Activated gamma-delta T cell treated with Interleukin-2 at 50 U/mL for 16 hours (primary cell): ENCODE measurements around the gene DTYMK.

Source experiments
- DNase-seq: peaks from one replicate; pipeline ENCODE4 v3.0.0-alpha.2; 2020

DTYMK gene

DNA sequence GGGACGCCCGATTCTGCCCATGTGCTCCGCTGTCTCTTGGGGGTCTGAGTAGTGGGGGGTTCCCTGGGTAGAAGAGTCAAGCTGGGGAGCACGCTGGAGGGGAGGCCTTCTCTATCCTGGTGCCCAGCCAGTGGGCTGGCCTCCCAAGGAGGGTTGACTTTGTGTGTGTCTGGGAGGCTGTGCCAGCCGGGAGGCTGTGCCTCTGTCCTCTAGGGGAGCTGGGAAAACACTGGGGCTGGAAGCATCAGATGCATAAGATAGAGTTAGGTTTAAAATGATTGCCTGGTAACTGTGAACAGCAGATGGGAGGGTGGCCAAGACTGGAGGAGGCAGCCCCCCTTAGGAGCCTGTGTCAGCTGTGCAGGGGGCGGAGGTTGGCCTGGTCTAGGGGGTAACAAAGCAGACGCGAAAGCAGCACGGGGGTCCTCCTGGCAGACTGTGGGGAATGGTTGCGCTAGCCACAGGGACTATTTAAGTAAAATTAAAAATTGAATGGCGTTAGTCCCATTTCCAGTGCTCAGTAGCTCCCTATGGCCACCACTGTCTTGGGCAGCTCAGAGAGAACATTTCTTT, 16.5 kb upstream of the DTYMK start:
- no peak for DNase-seq

DNA sequence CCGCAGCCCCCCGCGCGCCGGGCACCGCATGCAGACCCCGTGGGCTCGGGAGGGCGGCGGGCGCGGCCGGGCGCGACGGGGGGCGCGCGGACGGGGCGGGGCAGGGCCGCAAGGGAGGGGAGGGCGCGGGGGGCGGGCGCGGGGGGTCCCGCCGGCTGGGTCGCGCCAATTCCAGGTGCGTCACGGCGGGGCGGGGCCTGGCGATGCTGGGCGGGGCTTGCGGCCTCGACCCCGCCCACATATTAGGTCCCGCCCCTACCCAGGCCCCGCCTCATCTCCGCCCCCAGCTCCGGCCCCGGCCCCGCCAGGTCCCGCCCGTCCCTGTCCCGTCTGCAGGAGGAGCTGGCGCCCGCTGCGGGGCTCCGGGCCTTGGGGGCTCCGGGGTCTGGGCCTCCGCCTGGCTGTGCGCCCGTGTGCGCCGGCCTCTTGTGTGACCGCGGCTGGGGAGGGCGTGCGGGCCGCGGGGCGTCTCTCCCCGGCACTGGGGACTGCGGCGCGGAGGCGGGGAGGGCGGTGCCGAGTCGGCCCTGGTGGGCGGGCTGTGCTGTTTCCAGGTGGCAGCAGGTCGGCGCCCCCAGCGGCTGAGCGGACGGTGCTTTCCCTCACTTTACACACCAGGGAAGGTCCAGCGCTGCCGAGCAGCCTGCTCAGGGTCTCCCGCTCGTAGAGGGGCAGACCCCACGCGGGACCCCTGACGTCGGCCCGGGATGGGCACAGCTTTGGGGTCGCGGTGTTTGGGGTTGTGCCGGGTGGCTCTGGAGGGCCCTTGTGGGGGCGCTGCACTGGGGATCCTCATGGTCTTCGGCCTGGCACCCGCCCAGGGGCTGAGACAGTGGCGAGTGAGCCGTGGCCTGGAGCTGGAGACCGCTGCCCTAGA, 15.8 kb upstream of the DTYMK start:
- DNase-seq, result peak; percentile 89

DNA sequence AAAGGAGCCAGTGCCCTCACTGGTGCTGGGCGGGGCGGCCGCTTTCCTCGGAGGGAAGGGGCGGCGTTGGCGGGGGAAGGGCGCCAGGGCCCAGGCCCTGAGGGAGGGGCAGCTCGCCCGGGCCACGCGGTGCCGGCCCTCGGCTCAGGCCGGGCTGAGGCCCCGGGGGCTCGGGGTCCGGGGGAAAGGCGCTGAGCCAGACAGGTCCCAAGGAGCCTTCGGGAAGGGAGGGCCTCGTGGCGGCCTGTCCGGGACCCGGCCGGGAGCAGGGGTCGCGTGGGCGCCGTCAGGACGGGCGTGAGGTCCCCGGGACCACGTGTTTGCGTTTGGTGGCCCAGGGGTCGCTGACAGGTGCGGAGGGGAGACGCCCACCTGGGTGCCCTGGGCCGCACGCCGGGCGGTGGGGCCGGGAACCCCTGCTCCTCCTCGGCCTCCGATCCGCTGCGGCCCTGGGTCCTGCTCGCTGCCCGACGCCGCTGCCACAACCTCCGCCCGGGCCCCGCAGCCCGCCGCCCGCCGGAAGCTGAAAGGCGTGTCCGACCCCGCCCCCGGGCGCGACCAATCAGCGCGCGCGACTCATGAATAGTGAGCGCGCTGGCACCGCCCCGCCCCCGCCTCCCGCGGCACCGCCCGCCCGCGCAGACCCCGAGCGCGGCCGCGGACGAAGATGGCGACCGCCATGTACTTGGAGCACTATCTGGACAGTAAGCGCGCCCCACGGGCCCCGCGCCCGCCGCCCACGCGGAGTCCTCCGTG, 15.0 kb upstream of the DTYMK start, which contains the start of gene ING5:
ING5 (plus strand) TSS at position 641 of the 756 bp plus-strand sequence; CDS start at position 668, 27 bp downstream.
- peak; percentile 97 for DNase-seq

DNA sequence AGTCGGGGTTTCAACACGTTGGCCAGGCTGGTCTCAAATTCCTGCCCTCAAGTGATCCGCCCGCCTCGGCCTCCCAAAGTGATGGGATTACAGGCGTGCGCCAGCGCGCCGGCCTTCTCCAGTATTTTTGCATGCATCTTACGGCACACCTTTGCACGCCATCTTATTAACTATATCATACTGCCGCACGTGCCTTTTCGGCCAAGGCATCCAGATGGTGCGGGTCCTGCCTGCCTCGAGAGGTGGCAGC, 14.5 kb upstream of the DTYMK start:
- no peak for DNase-seq

DNA sequence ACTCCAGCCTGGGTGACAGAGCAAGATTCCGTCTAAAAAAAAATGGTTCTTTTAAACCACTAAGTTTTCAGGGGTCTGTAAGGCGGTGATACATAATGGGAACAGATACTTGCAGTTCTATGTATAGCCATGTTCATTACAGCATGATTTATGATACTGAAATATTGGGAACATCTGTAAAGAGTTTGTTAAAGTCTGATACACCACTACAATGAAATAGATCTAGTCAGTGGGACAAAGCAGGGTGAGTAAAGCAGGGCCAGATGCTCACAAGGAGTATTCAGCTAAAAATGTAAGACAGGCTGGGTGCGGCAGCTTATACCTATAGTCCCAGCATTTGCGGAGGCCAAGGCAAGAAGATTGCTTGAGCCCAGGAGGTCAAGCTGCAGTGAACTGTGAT, 9.0 kb upstream of the DTYMK start:
- DNase-seq, result no peak

DNA sequence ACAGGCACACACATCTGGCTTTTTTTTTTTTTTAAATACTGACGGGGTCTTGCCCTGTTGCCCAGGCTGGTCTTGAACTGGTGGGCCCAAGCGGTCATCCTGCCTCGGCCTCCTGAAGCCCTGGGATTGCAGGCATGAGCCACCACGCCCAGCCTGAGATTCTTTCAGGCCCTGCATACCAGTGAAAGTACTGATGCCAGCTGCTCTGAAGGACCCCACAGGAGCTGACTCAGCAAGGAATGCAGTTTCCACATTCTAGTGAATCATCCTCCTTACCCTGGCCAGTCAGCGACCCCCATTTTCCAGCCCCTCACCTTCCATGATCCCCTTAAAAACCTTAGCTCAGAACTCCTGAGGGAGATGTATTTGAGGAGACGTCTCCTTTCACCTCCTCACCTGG, 5.8 kb upstream of the DTYMK start:
- no peak for DNase-seq

DNA sequence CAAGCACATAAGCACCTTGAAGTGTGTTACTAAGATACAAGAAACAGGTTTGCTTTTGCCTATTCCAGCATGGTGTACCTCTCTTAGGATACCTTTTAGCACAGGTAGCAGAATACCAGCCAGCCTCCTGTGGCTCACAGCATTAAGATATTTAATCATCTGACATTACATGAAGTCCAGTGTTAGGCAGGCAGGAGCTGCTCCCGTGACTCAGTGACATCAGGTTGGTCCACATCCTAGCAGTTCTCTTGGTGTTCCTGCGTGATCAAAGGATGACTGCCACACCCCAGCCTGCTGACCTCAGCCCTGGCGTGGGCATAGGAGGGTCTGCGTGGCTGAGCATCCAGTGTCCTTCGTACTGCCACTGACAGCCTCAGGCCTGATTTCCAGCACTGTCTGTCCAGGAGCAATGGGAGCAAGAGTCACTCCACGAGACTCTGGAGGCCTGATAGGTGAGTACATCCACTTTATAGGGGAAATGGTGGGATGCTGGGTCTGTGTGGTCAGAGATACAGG, 3.6 kb upstream of the DTYMK start:
- DNase-seq, result no peak

DNA sequence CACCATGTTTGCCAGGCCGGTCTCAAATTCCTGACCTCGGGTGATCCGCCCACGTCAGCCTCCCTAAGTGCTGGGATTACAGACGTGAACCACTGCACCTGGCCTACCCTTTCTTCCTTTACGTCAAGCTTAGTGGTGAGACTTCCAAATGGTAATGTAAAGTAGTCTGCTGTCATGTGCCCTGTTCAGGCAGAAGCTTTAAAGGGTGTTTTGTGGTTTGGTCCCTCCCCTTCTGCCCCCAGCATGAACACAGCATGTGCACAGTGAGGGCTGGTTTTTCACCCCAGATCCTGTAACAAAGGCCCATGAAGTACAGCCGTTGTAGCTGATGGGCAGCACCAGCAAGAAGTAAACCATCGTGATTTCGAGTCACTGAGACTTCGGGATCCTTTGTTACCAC, 2.7 kb upstream of the DTYMK start:
- peak; percentile 44 for DNase-seq

DNA sequence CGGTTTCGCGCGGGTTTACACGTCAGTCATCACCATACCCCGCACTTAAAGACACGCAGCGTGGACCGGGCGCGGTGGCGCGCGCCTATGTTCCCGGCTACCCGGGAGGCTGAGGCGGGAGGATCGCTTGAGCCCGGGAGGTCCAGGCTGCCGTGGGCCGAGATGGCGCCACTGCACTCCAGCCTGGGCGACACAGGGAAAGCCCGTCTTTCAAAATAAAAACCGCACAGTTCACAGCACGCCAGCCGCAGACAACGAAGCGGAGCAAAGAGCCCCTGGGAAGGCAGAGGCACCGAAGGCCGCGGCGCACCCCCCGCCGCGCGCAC, 328 bp downstream of the DTYMK start:
- no peak for DNase-seq

DNA sequence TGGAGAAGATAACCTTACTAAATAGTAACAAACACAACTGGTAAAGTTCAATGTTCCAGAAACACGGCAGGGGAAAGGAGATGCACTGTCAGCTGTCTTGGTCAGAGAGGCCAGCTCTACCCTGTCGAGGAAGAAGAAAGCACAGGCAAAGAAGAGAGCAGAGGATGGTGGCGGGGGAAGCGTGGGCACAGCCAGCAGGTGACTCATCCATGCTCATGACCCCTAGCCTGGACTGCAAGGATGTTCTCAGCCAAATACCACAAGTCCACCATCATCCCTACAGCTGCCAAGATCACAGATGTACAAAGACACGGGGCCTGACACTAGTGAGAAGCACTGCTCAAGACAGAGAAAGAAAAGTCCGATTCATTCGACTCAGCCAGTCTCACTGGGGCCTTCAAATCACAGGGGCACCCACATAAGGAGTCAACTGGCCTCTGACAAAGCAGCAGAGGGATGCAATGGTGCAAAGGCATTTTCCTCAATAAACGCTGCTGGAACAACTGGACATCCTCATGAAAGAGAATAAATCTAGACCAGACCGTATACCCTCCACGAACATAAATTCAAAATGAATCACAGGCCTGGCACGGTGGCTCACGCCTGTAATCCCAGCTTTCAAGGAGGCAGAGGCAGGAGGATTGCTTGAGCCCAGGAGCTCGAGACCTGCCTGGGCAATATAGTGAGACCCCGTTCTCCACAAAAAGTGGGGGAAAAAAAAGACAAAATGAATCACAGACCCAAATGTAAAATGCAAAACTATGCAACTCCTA, 5.6 kb downstream of the DTYMK start:
- DNase-seq, result no peak

DNA sequence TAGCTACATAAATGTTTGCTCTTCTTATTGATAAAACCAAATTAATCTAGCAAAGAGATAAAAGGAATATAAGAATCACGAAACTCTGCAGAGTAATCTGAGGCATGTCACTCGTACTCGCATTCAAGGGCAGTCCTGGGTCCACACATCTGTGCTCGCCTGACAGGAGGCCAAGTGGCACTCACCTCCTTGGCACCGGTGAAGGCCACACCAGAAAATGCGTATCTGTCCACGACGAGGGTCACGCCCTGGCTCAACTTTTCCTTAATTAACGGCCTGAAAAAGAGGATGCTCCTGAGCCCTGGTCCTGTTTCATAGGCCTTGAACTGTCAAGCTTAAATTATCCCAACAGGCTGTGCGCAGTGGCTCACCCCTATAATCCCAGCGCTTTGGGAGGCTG, 6.6 kb downstream of the DTYMK start:
- DNase-seq, result no peak

DNA sequence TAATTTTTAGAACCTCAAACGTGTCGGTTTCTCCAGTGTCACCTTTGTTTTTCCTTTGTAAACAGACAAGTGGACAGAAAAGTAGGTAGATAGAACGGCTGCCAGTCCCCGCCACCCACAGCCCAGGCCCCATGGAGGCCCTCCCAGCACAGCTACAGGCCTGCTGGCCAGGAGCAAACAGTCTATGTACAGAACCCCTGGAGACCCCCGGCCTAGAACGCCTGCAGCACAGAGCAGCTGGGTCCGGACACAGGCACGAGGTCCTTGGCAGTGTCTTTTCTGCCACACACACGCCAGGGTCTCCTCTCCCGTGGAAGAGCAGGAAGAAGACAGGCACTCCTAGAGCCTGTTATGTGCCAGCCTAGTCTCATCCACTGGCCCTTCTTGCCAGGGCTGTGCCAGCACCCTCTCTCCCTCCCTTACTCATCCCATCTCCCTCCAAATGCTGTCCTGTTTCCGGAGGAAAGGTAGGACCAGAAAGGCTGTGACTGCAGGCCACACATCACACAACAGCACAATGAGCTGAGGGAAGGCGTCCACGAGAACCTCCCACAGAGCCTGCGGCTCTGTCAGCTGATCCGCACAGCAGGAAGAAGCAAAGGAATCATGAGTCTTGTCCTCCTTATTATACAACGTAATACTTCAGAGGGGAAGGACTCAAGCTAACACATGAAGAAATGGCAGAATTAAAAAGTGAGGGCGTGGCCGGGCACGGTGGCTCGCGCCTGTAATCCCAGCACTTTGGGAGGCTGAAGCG, 7.7 kb downstream of the DTYMK start:
- no peak for DNase-seq

DNA sequence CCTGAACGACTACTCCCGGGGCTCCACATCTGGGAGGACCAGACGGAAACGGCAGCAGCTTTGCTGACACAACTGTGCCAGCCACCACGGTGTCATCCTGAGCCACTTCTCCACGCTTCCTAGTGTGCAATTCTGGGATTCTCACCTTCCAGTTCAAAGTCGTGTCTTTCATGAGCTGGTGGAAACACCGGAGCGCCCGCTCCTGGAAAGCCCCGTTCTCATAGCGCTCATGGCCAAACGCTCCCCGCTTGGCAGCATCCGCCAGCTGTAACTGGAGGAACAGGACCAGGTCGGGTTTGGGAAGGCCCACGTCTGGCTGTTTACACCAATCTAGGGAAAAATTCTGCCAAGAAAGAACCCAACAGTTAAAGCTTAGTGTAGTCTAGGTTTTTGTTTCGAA, 8.3 kb downstream of the DTYMK start:
- no peak for DNase-seq

DNA sequence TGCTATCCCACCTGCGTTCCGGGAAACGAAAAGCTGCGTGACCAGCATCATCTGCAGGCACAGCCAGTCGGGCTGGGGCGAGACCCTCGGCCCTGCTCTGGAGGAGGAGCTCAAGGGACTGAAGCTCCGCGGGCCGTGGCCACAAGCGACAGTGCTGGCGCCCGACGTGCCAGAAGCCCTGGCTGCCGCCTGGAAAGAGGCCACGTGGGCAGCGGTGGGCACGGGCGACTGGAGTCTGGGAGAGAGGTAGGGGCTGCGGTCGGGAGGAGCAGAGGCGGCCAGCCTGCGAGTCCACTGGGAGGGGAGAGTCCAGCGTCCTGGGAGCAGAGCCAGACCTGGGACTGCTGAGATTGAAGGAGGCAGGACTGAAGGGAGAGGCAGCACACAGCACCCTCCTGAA, 9.2 kb downstream of the DTYMK start:
- no peak for DNase-seq

DNA sequence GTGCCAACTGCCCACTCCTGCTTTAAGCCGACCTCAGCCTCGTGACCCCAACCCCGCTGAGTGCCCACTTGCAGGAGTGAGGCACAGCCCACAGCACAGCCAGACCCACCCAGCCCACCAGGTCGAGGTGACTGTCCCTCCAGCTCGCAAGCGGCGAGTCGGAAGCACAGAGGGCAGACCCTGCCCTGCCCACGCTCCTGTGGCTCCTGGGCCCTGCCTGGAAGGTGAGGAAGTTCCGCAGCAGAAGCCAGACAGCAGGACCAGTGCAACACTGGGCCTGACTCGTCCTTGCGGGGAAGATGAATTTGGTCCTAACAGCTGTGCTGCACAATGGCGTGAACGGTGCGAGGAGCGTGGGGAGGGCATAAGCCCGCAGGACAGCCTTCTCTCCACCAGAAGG, 9.9 kb downstream of the DTYMK start:
- DNase-seq, result no peak

DNA sequence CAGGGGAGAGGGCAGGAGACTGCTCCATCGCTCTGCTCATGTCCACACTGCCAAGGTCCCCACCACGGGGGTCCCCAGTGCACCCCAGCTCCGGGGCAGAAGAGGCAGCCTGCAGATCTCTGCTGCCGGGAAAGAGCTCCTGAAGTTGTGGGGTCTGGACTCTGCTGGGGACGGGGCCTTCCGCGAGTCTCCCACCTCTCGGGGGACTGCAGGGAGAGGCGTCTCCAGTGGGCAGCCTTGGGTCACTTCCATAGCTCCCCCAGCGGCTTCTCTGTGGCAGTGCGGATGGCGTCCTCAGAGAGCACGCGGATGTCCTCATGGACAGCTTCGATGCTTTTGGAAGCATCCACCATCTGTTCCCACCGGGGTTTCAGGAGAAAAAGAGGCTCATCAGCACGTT, 10.7 kb downstream of the DTYMK start:
- DNase-seq, result no peak

DNA sequence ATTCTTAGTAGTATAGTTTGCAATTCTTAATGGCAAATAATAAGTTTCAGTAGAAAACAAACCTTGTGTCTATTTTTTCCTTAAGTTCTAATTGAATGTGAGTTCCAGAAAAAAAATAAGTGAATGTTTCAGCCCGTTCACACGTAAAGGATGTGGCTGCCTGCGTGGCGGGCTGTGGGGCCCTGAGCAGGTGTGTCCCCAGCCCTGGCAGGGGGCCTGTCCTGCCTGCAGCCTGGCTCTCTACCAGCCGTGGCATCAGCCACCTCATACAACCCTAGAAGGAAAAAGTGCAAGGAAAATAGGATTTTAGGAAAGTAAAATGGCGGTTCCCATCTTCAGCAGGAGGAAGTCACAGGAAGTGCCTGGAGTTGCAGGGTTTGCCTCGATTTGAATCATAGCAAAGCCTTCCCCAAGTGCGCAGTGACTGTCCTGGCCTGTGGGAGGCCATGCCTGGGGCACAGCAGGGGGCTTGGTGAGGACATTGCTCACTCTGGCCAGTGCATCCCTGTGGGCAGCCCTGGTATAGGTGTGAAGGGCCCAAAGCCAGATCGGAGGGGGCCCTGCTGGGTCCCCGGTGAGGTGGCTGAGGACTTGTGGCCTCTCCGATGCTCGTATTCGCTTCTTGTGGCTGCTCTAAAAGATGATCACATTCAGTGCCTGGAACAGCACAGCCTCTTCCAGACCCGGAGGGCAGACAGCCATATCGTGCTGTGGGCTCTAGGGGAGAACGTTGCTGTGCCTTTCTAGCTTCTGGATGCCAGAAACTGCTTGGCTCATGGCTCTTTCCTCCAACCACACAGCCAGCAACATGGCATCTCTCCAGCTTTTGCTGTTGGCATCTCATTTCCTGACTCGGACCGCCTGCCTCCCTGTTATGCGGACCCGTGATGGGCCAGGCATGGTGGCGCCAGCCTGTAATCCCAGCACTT, 12.6 kb downstream of the DTYMK start:
- no peak for DNase-seq

DNA sequence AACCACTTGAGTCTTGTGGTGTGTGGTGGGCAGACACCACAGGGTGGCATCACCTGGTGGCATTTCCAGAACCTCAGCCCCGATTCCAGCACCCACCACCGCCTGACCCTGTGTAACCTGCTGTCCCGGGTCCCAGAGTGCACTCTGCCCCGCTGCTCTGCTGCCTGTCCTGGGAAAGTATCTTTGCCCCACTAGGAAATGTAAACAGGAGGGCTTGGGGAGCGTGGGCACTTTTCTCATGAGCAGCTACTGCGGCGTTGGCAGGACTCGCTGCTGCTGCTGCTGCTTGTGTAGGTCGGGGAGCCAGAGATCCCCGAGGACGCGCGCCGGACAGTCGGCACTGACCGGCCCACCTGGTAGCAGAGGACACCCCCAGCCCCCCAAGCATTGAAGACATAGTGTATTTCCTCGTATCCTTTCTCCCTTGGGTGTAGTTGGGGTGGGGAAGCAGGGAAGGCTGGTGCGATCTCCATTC, 13.4 kb downstream of the DTYMK start:
- DNase-seq, result no peak

DNA sequence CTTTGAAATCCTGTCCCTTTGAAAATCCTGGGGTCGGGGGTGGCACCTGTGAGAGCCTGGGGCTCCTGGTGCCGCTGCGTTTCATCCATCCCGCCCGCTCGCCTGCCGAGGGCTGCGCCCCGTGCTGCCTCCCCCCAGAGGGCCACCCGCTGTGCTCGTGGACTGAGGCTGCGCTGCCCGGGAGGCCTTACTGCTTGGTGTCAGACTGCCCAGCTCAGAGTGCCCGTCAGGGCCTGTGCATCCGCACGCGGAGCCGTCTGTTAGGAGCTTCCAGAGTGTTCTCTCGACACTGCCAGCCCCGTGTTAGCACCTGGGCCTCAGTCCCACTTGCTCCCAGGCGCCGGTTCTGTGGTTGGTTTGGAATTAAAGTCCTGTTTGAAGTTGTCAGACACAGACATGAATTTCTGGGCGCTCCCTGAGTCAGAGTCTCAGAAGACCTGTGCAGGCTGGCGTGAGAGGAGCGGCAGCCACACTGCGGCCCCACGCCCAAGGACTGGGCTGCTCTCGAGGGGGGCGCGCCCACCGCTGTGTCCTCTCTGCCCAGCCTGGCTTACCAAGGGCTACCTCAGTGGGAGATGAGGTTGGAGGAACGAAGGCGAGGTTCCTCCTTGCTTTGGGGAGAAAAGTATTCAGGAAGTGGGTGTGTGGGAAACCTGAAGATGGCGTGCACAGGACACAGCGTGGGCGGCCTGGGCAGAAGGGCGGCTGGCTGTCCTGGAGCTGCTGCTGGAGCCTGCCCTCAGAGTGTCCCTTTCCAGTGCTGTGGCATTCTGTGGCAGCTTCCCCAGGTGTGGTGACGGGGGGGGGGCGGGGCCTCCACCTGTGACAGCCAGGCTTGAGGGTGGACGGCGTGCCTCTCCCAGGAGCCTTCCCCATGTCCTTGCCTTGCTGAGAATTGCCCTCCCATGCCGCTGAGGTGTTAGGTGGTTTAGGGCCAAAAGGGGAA, 14.1 kb downstream of the DTYMK start:
- DNase-seq, result no peak
